H1 (cell line): ENCODE data around the gene TRAPPC12.
"Not testable (repeated sequence)": the region's sequence is repeated elsewhere in the genome, so short reads cannot be mapped to it uniquely, and the experiment has no call there.

Experiments
- CTCF ChIP-seq, 3 experiments: IDR thresholded peaks; 1 replicate in 2 of 3; 2 replicates in 1 of 3; pipeline versions ENCODE4 v1.5.1 to v1.6.1; 2011; ENCODE audit warnings: low read length in 3 of 3, mild to moderate bottlenecking in 3 of 3, inconsistent platforms in 2 of 3, low read depth in 1 of 3, moderate library complexity in 1 of 3; ENCODE audit not compliant: insufficient read depth in 1 of 3; ENCODE audit errors: control extremely low read depth in 1 of 3
- EZH2 ChIP-seq: fragments of 200-600 bp; sonication (generic); IDR thresholded peaks from 2 replicates; pipeline ENCODE4 v1.7.1; 2012; ENCODE audit warnings: low read depth, mild to moderate bottlenecking, moderate library complexity, low read length, inconsistent platforms; ENCODE audit not compliant: severe bottlenecking
- HDAC6 ChIP-seq: IDR thresholded peaks from one replicate; pipeline ENCODE4 v1.7.1; 2012; ENCODE audit warnings: low read depth, mild to moderate bottlenecking, inconsistent platforms, low read length, moderate library complexity
- POLR2AphosphoS5 ChIP-seq: IDR thresholded peaks from 2 replicates; pipeline ENCODE4 v1.6.1; 2011; ENCODE audit warnings: low read depth, low read length
- TF ChIP-seq, protein P1 (sequence below): fragments of 300-600 bp; sonication (generic); IDR thresholded peaks from 2 replicates; pipeline ENCODE4 v1.7.1; 2012; ENCODE audit warnings: low read length, moderate library complexity, mild to moderate bottlenecking, inconsistent platforms; ENCODE audit not compliant: insufficient replicate concordance

- TF ChIP-seq HDAC6; CTCF (IDR thresholded peaks at IDR 0.05; ENCODE audit: control extremely low read depth in 1 of 3, insufficient read depth in 1 of 3, low read depth in 1 of 3, low read length in 3 of 3); POLR2AphosphoS5; EZH2: not testable (repeated sequence)
- TF ChIP-seq, protein P1, sequence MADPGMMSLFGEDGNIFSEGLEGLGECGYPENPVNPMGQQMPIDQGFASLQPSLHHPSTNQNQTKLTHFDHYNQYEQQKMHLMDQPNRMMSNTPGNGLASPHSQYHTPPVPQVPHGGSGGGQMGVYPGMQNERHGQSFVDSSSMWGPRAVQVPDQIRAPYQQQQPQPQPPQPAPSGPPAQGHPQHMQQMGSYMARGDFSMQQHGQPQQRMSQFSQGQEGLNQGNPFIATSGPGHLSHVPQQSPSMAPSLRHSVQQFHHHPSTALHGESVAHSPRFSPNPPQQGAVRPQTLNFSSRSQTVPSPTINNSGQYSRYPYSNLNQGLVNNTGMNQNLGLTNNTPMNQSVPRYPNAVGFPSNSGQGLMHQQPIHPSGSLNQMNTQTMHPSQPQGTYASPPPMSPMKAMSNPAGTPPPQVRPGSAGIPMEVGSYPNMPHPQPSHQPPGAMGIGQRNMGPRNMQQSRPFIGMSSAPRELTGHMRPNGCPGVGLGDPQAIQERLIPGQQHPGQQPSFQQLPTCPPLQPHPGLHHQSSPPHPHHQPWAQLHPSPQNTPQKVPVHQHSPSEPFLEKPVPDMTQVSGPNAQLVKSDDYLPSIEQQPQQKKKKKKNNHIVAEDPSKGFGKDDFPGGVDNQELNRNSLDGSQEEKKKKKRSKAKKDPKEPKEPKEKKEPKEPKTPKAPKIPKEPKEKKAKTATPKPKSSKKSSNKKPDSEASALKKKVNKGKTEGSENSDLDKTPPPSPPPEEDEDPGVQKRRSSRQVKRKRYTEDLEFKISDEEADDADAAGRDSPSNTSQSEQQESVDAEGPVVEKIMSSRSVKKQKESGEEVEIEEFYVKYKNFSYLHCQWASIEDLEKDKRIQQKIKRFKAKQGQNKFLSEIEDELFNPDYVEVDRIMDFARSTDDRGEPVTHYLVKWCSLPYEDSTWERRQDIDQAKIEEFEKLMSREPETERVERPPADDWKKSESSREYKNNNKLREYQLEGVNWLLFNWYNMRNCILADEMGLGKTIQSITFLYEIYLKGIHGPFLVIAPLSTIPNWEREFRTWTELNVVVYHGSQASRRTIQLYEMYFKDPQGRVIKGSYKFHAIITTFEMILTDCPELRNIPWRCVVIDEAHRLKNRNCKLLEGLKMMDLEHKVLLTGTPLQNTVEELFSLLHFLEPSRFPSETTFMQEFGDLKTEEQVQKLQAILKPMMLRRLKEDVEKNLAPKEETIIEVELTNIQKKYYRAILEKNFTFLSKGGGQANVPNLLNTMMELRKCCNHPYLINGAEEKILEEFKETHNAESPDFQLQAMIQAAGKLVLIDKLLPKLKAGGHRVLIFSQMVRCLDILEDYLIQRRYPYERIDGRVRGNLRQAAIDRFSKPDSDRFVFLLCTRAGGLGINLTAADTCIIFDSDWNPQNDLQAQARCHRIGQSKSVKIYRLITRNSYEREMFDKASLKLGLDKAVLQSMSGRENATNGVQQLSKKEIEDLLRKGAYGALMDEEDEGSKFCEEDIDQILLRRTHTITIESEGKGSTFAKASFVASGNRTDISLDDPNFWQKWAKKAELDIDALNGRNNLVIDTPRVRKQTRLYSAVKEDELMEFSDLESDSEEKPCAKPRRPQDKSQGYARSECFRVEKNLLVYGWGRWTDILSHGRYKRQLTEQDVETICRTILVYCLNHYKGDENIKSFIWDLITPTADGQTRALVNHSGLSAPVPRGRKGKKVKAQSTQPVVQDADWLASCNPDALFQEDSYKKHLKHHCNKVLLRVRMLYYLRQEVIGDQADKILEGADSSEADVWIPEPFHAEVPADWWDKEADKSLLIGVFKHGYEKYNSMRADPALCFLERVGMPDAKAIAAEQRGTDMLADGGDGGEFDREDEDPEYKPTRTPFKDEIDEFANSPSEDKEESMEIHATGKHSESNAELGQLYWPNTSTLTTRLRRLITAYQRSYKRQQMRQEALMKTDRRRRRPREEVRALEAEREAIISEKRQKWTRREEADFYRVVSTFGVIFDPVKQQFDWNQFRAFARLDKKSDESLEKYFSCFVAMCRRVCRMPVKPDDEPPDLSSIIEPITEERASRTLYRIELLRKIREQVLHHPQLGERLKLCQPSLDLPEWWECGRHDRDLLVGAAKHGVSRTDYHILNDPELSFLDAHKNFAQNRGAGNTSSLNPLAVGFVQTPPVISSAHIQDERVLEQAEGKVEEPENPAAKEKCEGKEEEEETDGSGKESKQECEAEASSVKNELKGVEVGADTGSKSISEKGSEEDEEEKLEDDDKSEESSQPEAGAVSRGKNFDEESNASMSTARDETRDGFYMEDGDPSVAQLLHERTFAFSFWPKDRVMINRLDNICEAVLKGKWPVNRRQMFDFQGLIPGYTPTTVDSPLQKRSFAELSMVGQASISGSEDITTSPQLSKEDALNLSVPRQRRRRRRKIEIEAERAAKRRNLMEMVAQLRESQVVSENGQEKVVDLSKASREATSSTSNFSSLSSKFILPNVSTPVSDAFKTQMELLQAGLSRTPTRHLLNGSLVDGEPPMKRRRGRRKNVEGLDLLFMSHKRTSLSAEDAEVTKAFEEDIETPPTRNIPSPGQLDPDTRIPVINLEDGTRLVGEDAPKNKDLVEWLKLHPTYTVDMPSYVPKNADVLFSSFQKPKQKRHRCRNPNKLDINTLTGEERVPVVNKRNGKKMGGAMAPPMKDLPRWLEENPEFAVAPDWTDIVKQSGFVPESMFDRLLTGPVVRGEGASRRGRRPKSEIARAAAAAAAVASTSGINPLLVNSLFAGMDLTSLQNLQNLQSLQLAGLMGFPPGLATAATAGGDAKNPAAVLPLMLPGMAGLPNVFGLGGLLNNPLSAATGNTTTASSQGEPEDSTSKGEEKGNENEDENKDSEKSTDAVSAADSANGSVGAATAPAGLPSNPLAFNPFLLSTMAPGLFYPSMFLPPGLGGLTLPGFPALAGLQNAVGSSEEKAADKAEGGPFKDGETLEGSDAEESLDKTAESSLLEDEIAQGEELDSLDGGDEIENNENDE = not testable (repeated sequence)
Measured at GRCh38 chr2:3369340-3370181, 9.9 kb upstream of the TRAPPC12 start.
